GM21717 (cell line): ENCODE data around the gene CORO6.

ENCODE experiments used
- ATAC-seq: cut with Tn5 transposase; IDR thresholded peaks from one replicate; pipeline ENCODE4 v1.9.1; 2021; ENCODE audit warnings: mild to moderate bottlenecking, moderate library complexity; ENCODE audit not compliant: unreplicated experiment

CORO6 gene

DNA sequence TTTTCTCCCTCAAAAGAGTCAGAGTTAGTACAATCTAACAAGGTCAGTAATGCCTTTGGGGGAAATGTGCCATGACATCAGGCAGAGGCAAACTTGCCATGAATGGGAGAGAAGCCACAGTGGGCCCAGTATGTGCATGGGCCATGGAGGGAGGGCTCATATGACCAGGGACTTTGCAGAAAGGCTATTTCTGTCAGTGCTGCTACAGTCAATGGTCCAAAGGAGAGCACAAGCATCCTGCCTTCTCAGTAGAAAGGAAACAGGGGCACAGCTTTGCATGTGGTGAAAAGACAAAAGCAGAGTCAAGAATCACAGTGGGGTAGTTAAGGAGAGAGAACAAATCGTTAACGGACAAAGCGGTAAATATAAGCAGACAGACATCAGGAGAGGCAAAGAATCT, 11.2 kb upstream of the CORO6 start:
- ATAC-seq = no peak

DNA sequence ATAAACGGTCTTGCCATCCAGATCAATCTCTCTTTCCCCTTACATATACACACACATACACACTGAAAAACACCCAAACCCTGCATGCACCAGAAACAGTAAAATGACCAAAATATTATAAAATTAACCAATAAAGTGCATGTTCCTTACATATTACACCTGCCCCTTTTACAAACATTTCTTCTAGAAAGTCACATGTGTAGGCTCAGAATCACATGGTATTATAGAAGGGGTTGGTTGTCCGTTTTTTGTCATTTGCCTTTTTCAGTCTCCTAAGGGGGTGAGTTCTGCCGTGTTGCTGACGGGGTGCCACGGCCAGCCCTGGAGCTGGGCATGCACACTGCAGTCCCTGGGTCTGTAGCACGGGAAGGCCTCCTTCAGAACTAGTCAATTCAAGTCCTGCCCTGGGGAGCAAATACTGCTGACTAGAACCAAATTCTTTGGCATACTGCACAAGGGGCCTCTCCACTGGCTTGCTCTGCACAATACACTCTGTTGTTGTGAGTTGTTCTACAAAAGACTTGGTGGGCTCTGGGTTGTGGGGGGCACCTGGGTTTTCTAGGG, 8.0 kb upstream of the CORO6 start:
- ATAC-seq = no peak

DNA sequence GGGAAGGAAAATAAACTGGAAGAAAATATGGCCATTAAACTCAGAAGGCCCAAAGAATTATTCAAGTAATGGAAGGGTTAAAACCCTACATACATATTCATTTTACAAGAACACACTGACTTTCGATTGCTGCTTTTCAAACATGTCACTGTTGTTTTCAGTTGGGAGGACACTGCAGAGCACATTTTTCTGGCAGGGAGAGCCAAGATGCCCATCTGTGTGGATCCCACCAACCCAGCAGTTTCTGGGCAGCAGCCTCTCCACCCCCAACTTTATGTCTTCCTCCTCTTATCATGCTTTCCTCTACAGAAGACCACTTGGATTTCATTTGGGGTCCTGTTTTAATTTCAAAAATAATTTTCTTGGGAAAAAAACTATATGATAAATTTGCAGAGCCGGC, 7.1 kb upstream of the CORO6 start:
- no peak for ATAC-seq

DNA sequence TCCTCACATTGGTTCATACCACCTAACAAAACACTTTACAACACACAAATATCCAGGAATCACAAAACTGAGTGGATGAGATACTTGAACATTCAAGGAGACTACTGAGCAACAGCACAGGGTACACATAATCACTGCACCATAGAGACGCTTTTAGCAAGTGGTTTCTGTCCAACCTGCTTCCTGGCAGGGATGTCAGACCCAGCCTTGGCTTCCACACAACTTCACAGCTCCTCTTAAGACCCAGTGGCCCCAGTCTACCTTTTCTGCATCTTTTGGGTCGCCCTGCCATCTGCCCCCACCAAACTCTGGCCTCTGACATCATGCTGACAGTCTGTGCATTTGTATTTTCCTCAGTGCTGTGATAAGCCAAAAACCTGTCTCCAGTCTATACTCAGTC, 5.9 kb upstream of the CORO6 start:
- ATAC-seq = no peak

DNA sequence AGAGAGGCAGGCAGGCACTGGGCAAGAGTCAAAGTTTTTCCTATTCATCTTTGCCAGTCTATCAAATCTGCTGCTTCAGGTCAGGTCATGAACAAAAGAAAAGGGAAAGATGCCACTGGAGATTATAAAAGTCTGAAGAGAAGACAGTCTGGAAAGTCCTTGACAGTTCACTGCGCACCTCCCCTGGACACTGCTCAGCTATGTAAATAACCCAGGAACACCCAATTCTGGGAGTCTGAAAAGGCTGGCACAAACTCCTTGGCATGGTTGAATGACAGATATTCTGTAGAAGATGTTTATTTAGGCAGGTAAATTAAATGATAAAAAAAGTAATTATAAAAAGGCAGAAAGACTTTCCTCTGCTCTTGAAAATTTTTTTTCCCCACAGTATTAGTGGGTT, 5.2 kb upstream of the CORO6 start:
- no peak for ATAC-seq

DNA sequence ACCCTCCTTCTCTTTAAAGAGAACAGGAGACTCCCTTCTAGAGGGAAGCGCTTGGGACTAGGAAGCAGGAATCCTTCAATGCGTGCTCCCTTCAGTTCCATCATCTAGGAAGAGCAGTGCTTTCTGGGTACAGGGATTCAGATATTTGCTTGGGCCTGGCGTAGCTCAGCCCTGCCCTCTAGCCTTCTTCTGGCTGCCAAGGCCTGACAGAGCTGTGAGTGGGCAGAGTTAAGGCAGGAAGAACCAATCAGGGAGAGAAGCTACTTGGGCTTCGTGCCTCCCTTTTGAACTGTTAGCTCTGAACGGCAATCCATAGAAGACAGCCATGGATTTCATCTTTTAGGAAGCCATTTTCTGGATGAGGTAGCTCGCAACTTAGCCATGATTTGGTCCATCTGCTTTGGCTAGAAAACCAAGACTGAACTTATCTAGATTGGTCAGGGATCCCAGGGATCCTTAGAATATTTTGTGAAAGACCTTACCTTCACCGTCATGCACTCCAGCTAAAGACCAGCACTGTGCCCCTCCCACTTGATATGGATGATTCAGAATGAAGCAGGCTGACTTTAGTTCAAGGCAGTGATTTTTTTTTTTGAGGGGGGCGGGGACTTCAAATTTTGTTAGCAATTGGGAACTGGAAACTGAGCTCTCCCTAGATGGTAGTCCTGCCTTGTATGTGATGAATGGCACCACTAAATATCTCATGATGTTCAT, 2.5 kb upstream of the CORO6 start:
- ATAC-seq = no peak

DNA sequence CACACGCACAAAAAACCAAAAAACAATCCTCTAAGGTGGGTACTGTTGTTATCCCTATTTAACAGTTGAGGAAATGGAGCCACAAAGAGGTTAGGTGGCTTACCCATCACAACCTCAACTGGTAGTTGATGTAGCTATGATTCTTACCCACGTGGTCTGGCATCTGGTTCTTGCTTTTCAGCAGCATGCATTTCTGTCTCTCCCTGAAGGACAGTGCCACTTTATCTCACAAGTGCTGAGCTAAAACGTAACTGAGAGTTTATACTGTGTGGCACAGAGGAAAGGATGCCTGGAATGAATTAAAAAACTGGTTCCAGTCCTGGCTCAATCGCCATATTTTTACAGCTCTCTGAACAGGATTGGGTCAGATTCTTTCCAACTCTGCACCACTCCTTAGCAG, 1.9 kb upstream of the CORO6 start:
- ATAC-seq = no peak

DNA sequence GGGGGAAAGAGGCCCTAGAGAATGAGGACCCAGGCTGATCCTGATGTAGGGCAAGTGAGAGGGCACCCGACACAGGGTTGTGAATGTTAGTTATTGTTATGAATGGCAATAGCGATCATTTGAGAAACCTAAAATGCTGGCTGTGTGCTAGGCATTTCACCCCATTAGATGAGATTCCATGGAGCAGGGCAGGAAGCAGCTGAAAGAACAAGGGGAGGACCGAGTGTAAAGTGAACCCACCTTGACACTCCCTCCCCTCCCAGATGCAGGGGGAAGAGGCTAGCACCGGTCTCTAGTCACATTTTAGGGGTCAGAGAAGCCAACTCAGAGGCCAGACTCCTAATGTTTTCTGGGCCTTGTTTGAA, 553 bp upstream of the CORO6 start:
- no peak for ATAC-seq

DNA sequence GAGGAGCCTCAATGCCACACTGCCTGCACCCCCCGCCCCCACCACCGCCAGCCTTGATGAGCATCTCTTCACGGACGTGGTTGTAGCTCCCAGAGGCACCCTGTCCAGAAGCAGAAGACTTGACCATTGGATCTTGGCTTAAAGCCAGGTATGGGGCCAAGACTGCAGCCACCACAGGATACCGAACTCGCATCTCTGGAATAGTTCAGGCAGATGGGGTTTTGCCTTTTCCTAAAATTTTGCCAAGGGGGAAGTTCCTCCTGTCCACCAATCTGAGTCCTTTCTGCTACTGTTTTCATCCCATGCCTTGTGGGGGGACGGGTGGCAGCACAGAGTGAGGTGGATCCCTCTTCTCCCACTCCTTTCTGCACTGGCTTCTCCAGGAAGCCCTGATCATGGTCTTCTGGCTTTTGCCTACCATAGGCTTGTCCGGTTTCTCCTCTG, 939 bp downstream of the CORO6 start:
- no peak for ATAC-seq

DNA sequence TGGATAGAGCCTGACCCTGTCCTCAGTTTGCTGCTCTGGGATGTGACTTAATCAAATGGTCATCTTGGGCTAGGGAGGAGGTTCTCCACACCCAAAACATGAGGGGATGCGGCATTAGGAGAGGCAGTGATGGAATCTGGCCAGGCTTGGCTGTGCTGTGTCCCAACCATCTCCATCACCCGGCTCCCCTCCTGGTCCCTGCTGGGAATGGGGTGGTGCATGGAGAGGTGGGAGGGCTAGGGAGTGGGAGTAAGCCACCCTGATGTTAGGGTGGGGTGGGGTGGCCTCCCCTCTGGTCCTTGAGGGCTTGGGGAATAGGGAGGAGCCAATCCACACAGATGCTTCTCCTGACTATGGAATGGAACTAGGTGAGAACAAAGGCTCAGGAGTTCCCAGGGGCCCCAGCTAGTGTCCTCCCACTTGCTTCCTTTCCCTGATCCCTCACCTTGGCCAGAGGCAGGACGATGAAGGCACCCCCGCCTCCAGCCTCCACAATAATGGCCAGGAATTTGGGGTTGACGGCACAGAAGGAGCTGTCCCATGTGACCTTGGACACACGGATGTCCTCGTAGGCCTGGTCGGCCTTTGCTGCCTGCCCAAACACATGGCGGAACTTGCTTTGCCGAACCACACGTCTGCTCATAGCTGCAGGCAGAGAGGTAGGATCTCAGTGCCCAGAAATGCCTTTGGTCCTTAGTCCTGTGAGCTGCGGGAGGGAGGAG, 1.8 kb downstream of the CORO6 start:
- ATAC-seq = no peak

DNA sequence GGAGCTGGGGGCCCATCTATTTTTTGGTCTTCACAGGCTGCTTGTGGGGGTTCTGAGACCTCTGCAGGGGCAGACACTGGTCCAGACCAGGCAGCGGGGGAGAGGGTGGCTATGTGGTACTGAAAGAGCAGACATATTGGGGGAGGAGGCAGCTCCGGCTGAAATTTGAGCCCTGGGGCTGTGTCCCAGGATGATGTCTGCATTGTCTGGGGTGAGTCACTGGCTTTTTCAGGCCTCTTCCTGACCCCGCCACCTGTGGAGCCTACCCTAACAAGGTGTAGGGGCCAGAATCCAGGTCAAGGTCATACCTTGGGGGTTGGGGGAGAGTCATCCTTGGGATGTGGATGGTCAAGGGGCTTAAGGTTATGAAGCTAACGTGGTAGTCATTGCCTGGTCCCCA, 2.4 kb downstream of the CORO6 start:
- no peak for ATAC-seq

DNA sequence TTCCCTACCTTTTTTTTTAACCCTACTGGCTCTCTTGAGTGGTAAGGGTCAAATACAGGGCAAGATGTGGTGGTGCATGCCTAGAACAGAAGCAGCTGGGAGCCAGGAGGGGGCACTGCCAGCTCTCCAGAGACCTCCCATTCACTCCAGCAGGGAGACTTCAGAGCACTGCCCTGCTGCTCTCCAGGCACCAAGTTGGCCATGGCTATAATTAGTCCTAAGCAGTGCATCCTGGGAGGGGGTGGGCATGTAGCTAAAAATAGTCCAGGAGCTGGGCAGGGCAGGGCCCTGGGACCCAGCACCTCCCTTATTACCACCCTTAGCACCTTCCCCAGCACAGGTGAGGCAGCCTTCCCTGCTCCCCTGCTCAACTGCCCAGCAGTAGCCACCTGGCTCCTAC, 3.5 kb downstream of the CORO6 start:
- no peak for ATAC-seq

DNA sequence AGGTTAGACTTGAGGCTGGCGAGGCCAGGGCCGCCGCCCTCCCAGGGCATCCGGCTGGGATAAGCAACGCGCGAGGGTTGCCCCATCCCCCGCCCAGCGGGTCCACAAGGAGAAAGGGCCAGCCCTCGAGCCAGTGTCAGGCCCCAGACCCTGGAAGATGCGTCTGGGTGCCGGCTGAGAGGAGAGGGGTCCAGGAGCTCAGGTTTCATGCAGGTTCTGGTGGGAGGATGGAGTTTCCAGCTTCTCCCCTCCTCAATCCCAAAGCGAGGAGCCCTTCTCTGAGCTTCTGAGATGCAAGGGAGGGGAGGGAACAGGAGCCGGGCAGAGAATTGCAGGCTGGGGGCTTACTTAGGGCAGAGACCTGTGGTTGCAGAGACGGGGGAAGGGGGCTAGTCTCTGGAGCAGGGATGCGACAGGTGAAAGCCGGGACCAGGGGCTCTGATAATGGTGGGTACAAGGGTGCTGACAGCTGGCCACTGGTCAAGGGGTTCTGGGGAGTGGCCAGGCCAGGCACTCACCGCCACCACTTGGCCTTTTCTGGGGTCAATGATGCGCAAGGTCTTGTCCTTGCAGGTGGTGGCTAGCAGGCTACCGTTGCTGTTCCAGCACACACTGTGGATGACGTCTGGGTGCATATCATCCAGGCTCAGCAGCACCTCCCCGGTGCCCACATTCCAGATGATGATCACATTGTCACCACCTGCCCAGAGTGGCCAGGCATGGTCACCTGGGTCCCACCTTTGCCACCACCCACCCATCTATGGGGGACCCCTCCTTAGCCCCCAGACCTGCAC, 4.2 kb downstream of the CORO6 start:
- ATAC-seq = no peak

DNA sequence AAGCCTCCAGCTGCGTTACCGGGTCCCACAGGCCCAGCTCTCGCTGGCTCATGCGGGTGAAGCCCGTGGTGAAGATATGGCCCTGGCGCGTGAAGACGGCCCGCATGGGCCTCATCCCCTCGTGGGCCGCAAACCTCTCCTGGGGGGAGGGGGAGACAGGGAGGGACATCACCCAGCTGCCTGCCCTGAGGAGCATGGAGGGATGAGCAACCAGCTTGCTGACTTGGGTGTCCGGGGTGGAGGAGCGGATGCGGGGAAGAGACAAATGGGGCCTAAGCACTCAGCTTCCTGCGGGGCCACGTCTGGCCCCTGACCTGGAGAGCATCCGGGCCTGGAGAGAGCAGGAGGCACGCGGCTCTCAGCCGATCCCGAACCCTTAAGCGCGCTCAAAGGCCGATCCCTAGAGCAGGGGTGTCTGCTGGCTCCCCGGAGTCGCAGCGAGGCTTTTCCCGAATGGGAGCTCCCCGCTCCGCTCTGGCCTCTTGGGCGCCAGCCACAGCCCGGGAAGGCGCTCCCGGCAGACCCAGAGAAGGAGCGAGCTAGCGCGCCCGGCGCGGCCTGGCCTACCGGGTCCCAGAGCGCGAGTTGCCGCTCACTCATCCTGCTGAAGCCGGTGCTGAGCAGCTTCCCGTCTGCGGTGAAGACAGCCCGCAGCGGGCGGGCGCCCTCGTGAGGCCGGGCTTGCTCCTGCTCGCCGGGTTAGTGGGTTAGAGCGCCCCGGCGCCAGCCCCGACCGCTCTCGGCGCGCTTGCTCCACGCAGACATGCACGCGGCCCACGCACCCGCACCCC, 5.0 kb downstream of the CORO6 start:
- peak; percentile 35 for ATAC-seq

DNA sequence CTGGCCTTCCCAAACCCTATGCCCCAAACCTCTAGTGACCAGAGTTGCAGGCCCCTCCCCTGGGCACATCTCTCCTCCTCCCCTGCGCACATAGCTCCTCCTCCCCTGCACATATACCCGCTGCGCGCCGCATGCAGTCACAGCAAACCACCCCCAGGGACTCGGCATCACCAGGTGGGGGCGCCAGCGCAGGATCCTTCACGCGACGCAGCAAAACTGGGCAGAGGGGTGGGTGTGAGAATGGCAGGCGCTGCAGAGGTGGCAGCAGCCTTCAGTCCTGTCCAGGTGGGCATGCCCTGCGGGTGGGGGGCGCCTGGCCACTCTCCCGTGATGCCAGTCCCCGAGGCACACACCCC, 5.6 kb downstream of the CORO6 start:
- no peak for ATAC-seq

DNA sequence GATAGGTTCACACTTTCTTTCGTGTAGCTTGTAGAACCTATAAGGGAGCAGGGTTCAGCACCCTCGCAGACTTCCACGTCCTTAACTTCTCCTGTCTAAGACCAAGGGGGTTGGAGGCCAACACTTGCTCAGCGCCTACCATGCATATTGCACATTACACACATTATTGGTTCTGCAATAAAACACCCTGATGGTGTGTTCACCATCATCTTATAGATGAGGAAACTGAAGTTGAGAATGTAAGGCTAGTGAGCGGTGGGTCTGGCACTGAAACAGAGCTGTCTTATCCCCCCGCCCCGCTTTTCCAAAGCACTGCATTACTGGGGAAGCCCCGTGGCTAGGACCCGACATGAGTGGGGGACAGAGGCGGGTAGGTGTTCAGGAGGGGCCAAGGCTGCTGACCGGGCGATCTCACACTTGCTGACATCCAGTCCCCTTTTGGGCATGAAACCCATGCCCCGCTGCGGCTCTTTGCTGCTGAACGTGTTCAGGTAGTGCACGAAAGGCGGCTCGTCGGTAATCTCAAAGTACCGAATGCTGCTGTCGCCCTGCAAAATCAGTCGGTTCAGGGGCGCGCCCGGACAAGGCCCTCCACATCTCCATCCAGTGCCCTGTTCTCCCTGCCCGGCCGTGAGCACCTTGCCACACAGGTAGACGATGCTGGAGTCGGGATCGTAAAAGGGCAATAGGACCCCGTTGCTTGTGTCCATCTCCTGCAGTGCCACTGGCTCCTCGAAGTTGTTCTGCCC, 6.2 kb downstream of the CORO6 start:
- ATAC-seq = no peak

DNA sequence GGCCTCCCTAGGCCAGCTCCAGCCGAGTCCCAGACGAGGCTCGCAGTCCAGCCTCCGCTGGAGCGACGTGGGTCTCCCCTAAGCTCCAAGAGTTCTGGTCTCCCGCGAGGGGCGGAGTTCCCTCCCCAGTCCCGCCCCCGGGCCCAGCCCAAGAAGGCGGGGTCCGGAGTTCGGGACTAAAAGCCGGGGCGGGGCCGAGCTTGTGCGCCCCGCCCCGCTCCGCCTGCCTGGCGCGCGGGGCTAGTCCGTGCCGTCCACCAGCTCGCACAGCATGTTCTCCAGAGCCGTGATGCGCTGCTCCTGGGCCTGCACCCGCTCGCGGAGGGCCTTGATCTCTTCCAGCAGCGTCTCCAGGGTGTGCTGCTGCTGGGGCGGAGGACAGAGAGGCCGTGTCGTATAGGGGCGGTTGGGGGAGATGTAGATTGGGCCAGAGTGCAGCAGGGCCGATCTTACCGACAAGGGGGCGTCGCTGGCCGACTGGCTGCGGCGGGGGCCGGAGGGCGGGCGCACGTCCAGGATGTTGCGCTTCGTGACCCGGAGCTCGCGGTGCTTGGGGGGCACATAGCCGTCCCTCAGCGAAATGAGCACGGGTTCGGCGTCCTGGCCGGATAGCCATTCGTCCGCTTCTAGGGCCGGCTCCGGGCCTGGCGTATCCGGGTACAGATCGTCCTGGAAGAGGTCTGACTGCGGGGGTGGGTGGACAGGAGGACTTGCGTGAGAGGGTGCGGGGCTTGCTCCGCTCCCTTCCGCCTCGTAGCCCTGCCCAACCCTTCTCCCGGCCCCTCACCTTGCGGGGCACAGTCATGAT, 7.0 kb downstream of the CORO6 start:
- peak; percentile 38 for ATAC-seq

DNA sequence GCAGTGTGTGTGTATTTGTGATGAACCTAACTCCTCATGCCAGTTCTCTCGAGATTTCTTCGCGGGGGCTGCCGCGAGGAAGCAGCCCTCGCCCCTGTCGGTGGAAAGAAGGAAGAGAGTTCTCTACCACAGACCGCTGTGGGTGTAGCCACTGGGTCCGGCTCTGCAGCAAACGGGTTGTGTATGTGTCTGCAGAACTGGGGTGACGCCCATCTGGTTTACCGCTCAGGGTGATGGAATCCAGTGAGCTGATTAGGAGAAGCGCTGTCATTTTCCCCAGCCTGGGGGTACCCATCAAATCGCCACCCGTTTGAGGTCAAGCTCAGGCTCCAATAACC, 7.7 kb downstream of the CORO6 start:
- ATAC-seq = no peak

DNA sequence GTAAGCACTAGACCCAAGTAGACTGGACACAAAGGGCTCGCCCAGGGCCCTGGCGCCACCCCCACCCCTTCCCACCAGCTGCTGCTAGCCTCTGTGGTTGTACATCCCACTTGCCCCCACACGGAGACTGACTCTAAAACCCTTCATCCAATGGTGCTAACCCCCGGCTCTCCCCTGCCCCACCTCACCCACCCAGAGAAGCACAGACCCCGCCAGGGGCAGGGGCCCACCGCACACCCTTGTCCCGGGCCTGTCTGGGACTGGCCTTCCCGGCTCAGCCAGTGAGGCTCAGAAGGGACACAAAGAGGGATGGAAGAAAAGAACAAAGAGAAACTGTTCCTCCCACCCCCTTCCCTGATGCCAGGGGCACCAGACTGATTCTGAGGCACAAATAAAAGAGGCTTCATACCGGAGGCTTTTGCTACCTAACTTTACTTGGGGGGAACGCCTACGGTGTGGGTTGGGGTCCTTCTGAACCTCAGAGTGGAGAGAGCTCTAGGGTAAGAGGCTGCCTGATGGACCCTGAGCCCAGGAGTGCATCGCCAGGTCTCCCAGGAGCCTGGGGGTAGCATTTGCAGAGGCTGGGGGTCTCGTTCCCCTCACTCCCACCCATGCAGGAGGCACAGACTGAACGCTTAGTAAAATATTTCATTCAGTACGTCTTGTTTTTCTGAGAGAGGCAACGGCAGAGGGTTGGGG, 8.2 kb downstream of the CORO6 start:
- ATAC-seq = no peak
